Suprapubic skin (tissue), 3 donors: ENCODE results near the gene SUGCT.

Experiments used
- CTCF ChIP-seq, 2 donors: fragments of 200-600 bp in 1 of 2; fragments of 450-650 bp in 1 of 2; sonication (generic) in 1 of 2; IDR thresholded peaks; one replicate each; pipeline ENCODE4 v1.5.1; 2016 to 2019; ENCODE audit warnings: antibody characterized with exemption in 2 of 2, mild to moderate bottlenecking in 1 of 2, moderate library complexity in 1 of 2
- POLR2AphosphoS5 ChIP-seq, 3 donors: sonication (generic); formaldehyde crosslinking; IDR thresholded peaks; one replicate each; pipeline ENCODE4 v1.6.1; 2017; ENCODE audit warnings: antibody characterized with exemption in 3 of 3

- TF ChIP-seq CTCF (IDR thresholded peaks at IDR 0.05): no peak
- no peak for TF ChIP-seq POLR2AphosphoS5 (IDR thresholded peaks at IDR 0.05)
Measured at GRCh38 chr7:40749877-40750276, 615.1 kb downstream of the SUGCT start.
